SW 1271 (cell line): ENCODE measurements around the gene HOGA1.
A peak's percentile ranks its signal among the peaks of the same experiment; 100 is the strongest.

Source experiments
- DNase-seq, 2 experiments: peaks; one replicate each; lab custom pipeline; 2025; lab: John Stamatoyannopoulos, UW

Gene HOGA1

GRCh38 chr10:97584060-97584797 is at the start of gene HOGA1:
Gene HOGA1 (plus strand): TSS chr10:97584389. CDS start chr10:97584704, 315 bp downstream.
- peak in 1 of 2 experiments; percentile 12 for DNase-seq

DNA sequence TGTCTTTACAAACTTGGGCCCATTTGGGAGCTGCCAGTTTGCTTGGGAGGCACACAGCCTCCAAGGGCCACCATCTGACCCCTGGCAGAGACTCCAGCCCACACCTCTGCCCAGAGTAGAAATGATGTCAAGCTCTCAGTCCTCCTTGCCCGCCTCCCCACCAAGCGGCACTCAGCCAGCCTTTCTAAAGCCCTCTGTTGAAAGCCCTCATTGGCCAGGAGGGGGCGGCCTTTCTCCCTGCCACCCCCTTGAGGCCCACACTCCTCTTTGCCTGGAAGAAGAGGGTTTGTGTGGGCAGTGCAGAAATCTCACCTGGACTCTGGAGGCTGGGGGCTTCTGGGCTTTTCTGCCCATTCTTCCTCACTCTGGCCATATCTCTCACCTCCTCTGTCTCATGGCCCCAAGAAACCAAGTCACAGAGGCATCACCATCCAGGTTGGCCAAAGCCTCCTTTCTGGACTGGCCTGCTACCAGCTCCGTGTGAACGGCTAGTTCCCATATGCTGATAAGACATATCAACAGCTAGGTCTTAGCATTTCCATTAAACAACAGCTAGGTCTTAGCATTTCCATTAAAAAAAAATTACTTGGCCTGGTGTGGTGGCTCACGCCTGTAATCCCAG is 49.3 kb upstream of the HOGA1 start:
- DNase-seq, result peak in 1 of 2 experiments; percentile 8

- DNase-seq, result no peak
These were observed 46.9 kb upstream of the HOGA1 start for GRCh38 chr10:97537186-97537869.

DNA sequence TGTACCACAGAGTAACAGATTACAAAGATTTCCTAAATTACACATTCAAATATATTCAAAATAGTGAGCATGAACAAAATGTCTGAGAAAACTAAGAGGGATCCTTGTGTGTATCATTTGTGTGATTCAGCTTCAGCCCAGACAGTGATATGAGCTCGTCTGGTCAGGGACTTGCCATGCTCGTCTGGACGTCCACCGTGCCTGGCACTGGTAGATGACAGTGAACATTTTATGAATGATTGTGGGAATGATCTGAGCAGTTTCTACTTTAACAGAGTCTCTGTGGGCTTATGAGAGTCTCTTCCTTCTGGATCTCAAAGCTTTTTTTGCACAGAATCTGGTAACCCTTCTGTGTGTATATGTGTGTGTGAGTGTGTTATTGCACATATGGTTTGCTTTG is 45.8 kb upstream of the HOGA1 start:
- no peak for DNase-seq

DNA sequence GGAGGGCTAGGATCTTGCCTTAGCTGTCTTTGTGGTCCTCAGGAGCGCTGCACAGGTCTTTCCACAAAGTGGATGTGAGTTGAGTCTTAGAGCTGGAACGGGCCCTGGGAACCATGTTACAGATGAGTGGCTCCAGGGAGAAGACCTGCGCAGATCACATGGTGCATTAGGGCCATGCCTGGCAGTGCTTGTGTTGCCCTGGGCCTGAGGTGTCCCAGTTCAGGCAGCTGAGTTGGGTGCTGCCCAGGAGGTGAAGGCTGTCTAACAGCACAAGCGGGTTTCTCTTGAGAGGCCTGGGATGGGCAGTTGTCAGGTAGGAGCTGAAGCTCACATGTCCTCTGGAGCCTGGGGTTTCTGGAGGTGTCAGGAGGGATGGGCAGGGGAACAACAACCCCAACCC is 45.4 kb upstream of the HOGA1 start:
- DNase-seq, result no peak

GRCh38 chr10:97539523-97540200 is 44.5 kb upstream of the HOGA1 start:
- peak in 1 of 2 experiments; percentile 17 for DNase-seq

- no peak for DNase-seq
These were observed 43.3 kb upstream of the HOGA1 start for GRCh38 chr10:97540669-97541500.

GRCh38 chr10:97542169-97543024 is 41.8 kb upstream of the HOGA1 start:
- peak; percentile 35 to 77 for DNase-seq

DNA sequence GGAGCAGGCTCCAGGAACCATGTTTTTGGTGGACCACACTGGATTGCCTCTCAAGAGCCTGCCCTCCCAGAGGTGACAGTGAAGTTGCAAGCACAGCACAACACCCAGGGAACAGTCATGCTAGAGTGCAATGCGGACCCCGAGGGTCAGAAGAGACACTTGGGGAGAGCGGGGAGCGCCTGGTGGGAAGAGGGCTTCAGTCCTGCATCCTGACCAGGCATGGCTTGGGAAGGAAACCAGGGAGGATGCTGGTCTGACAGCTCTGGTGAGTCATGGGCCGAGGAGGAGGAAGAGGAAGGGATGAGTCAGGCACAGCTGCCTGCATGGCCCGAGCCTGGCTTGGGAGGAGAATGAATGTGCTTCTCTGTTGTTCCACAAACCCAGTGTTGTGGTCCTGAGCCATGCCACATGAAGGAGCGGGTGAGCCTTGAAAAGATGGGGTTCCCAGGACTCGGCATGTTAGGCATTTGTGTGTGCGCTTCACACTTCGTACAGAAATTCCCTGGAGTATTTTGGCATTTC is 41.1 kb upstream of the HOGA1 start:
- DNase-seq, result peak; percentile 55 to 87

- DNase-seq, result no peak
These were observed 37.5 kb upstream of the HOGA1 start for GRCh38 chr10:97546456-97547270.

GRCh38 chr10:97547271-97547600 is 37.0 kb upstream of the HOGA1 start:
- no peak for DNase-seq

- no peak for DNase-seq
These were observed 36.2 kb upstream of the HOGA1 start for GRCh38 chr10:97547962-97548361.

DNA sequence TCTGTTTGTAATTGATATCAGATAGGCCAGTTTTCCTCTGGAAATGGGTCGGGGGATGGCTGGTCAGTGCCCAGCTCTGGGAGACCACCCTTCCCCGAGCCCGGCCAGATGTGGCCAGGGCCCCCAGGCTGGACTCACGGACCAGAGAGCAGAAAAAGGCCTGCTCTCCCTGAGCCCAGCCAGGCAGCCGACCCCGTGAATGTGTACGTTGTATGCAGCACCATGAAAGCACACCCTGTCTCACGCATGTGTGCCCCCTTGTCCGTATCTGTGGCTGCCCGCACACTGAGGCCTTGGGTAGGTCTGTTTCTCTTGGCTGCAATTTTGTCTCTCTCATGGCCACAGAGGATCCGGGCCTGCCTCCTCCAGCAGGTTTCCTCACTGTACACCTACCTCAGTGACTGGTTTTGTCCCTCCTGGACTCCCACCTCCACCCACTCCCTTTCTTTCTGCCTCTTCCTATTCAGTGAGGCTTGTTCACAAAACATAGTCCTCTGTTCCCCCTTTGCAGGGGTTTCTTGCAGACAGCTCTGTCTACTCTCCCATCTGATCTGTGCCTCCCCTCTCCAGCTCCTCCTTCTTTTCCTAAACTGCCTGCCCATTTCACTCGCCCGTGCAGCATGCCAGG is 35.2 kb upstream of the HOGA1 start:
- no peak for DNase-seq

GRCh38 chr10:97549587-97550322 is 34.4 kb upstream of the HOGA1 start:
- DNase-seq, result no peak

DNA sequence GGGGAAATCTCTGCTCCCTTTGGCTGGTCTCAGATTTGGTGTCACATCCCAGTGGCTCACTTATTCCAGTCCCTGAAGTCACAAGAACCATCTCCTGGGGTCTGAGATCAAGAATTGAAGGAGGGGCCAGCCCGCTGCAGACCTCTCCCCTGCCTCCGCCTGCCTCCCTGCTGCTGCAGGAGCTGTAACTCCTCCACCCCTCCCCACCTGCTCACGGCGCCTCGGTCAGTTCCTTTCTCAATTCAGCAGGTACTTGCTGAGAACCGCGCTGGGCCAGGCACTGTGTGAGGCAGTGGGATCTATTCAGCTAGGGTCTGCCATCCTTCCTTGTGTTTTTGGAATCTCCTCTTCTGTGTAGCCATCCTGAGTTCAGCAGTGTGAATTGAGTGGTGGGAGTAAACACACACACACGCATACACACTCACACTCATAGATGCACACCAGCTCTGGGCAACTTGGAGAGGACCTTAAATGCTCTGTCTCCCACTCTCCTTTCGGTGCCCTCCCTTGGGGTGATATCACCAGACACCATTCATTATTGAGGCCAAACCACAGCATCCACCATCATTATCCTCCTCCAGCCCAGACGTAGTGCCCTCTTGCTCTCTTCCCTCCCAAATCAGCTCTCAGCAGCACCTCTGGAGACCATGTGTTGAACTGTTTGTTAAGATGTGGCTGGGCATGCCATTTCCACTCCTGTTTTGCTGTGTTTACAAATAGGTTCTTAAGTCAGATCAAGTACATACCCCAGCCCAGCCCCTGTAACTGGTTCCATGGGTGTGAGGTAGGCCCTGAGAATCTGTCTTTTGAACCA is 33.6 kb upstream of the HOGA1 start:
- no peak for DNase-seq

GRCh38 chr10:97551271-97551670 is 32.9 kb upstream of the HOGA1 start:
- DNase-seq, result no peak

DNA sequence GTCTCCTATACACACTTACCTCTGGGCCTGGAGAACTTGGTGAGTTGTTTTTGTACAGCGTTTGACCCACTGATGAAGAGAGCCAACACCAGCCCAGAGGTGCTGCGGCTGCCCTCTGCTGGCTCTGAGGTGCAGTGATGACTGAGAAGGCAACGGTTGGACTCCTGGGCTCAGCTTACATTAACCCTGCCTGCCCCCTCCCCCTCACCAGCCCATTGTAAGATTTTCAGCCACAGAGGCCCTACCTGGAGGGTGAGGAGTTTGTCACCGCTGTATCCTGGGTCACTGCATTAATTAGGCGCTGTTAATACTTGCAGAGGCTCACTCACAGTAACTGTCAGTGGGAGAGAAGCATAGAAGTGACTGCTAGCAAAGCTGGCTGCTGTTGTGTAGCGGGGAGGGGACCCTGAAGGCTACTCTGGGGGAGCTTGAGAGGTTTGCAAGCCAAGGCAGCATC is 30.6 kb upstream of the HOGA1 start:
- DNase-seq, result peak in 1 of 2 experiments; percentile 65
